Panc1 (cell line): ENCODE measurements around the gene NXF3. TPM values are rescaled to one million over a fixed set of nuclear protein-coding genes. Genes with fewer than 3 reads are reported as not detected.
"Not testable (repeated sequence)": the region's sequence is repeated elsewhere in the genome, so short reads cannot be mapped to it uniquely, and the experiment has no call there.

Experiments used
- ATAC-seq: fragments of 200-7000 bp; cut with Tn5 transposase; 2 replicates; pipeline ENCODE4 v1.9.1; 2020; ENCODE audit warnings: mild to moderate bottlenecking, moderate library complexity
- BruUV-seq: library from RNA; stranded (reverse); fragments of 400-500 nt; replicated peaks from 2 replicates; lab custom pipeline; 2021; lab: Mats Ljungman, UMichigan
- CTCF ChIA-PET: fragments of 300-600 bp; sonication (Branson Sonifier 250); formaldehyde crosslinking; loops from one replicate; lab custom pipeline; 2022; ENCODE audit warnings: antibody characterized with exemption; lab: Charles Lee
- POLR2A ChIA-PET: fragments of 300-600 bp; sonication (Branson Sonifier 250); formaldehyde crosslinking; loops from one replicate; lab custom pipeline; 2022; ENCODE audit warnings: antibody characterized with exemption; lab: Charles Lee
- DNase-seq: peaks from one replicate; pipeline ENCODE4 v3.0.0-alpha.2; 2010; ENCODE audit warnings: low read depth, low spot score
- H3K27ac ChIP-seq: 2 replicates; pipeline ENCODE4 v1.5.1; 2011; ENCODE audit warnings: mild to moderate bottlenecking, low read length, inconsistent platforms
- H3K27me3 ChIP-seq: fragments of 200-500 bp; sonication (Bioruptor generic); 2 replicates; pipeline ENCODE4 v1.6.0; 2014; ENCODE audit warnings: low read length, inconsistent platforms; ENCODE audit not compliant: control insufficient read depth, insufficient read depth
- H3K36me3 ChIP-seq: fragments of 200-500 bp; sonication (Bioruptor generic); 2 replicates; pipeline ENCODE4 v1.5.1; 2014; ENCODE audit warnings: inconsistent platforms, mild to moderate bottlenecking, low read length, moderate library complexity; ENCODE audit not compliant: control insufficient read depth, insufficient read depth
- H3K4me1 ChIP-seq: 2 replicates; pipeline ENCODE4 v1.5.1; 2011; ENCODE audit warnings: inconsistent platforms, mild to moderate bottlenecking, low read length, moderate library complexity; ENCODE audit not compliant: control insufficient read depth, insufficient read depth
- H3K4me3 ChIP-seq, 2 experiments: 2 replicates each; pipeline ENCODE4 v1.5.1; 2011 to 2012; ENCODE audit warnings: low read depth in 2 of 2, low read length in 2 of 2, mild to moderate bottlenecking in 2 of 2, inconsistent platforms in 1 of 2, moderate library complexity in 1 of 2
- H3K9me3 ChIP-seq: fragments of 200-500 bp; sonication (Bioruptor generic); 2 replicates; pipeline ENCODE4 v1.5.1; 2014; ENCODE audit warnings: low read depth, mild to moderate bottlenecking, inconsistent platforms, low read length, moderate library complexity; ENCODE audit not compliant: control insufficient read depth, insufficient read depth
- CTCF ChIP-seq: fragments of 450-650 bp; IDR thresholded peaks from 2 replicates; pipeline ENCODE4 v1.5.1; 2017; ENCODE audit warnings: mild to moderate bottlenecking
- POLR2AphosphoS5 ChIP-seq: IDR thresholded peaks from 2 replicates; pipeline ENCODE4 v1.6.1; 2012; ENCODE audit warnings: mild to moderate bottlenecking, low read depth, low read length, moderate library complexity
- REST ChIP-seq, 2 experiments: IDR thresholded peaks; 2 replicates each; pipeline ENCODE4 v1.6.1; 2011 to 2012; ENCODE audit warnings: low read depth in 2 of 2, control low read depth in 1 of 2, low read length in 1 of 2, mild to moderate bottlenecking in 1 of 2, moderate library complexity in 1 of 2; ENCODE audit not compliant: insufficient read depth in 1 of 2
- SIN3A ChIP-seq: IDR thresholded peaks from 2 replicates; pipeline ENCODE4 v1.6.1; 2012; ENCODE audit warnings: low read depth, mild to moderate bottlenecking, low read length, moderate library complexity, borderline replicate concordance; ENCODE audit not compliant: insufficient read depth
- TCF7L2 ChIP-seq: IDR thresholded peaks from 2 replicates; pipeline ENCODE4 v1.6.1; 2011; ENCODE audit warnings: mild to moderate bottlenecking, low read depth, low read length, inconsistent platforms
- in situ Hi-C: cut with HindIII; loops from 2 replicates; pipeline ENCODE4 v1.10.0; 2016; ENCODE audit warnings: low sequenced_read_pairs, low pct_unique_long_range_greater_than_20kb
- intact Hi-C: fragments of 100-400 bp; cut with micrococcal nuclease; formaldehyde crosslinking; loops from one replicate; pipeline ENCODE4 v1.10.0; 2022; ENCODE audit not compliant: unreplicated experiment
- total RNA-seq: library from RNA; stranded (reverse); gene quantifications from one replicate; pipeline ENCODE4 v1.2.1, GENCODE V29; 2021; ENCODE audit not compliant: unreplicated experiment

NXF3 gene
- total RNA-seq, 1 experiment from 2014 or later, result 0.26 TPM

- H3K27ac ChIP-seq, result no peak overlapping the region
- TF ChIP-seq TCF7L2, result no peak
- TF ChIP-seq SIN3A, result no peak
- no peak for TF ChIP-seq CTCF
- no peak for TF ChIP-seq REST (IDR thresholded peaks at IDR 0.05; ENCODE audit: insufficient read depth in 1 of 2, low read depth in 2 of 2, low read length in 1 of 2)
- no peak for TF ChIP-seq POLR2AphosphoS5
- no peaks in the 10 kb centered on the region for H3K36me3 ChIP-seq
- in situ Hi-C loops, result no loop called here
- no peaks in the 10 kb centered on the region for H3K4me1 ChIP-seq
- ChIA-PET POLR2A (interaction anchor here (0.6 kb wide), 1 partner anchor 15 kb away, joined by 6 read pairs; no protein-coding TSS in a partner anchor), CTCF (no interaction called here)
- no peak overlapping the region for H3K4me3 ChIP-seq
- intact Hi-C loops, result no loop called here
- H3K9me3 ChIP-seq, result no peaks in the 10 kb centered on the region
- BruUV-seq, result no TSS peak
- no peak for ATAC-seq
- no peak for DNase-seq
- H3K27me3 ChIP-seq, result no peaks in the 10 kb centered on the region
Measured at GRCh38 chrX:103124284-103124683, 31.3 kb upstream of the NXF3 start.

GRCh38 chrX:103120748-103121147, 27.8 kb upstream of the NXF3 start:
- H3K4me3 ChIP-seq, result no peak overlapping the region
- no peaks in the 10 kb centered on the region for H3K36me3 ChIP-seq
- ATAC-seq (no peak), DNase-seq (no peak)
- CTCF ChIA-PET, result no interaction called here
- no peaks in the 10 kb centered on the region for H3K27me3 ChIP-seq
- H3K4me1 ChIP-seq, result no peaks in the 10 kb centered on the region
- intact Hi-C loops (no loop called here), in situ Hi-C loops (no loop called here)
- TF ChIP-seq REST (IDR thresholded peaks at IDR 0.05; ENCODE audit: insufficient read depth in 1 of 2, low read depth in 2 of 2, low read length in 1 of 2), result no peak
- no peak for TF ChIP-seq POLR2AphosphoS5
- TF ChIP-seq SIN3A, result no peak
- TF ChIP-seq TCF7L2, result no peak
- no peak for TF ChIP-seq CTCF
- no peaks in the 10 kb centered on the region for H3K9me3 ChIP-seq
- no TSS peak for BruUV-seq
- POLR2A ChIA-PET, result no interaction called here
- no peak overlapping the region for H3K27ac ChIP-seq

- in situ Hi-C loops, POLR2A ChIA-PET, H3K27me3 ChIP-seq, H3K27ac ChIP-seq, H3K9me3 ChIP-seq, CTCF ChIA-PET, DNase-seq, BruUV-seq, ATAC-seq, H3K4me3 ChIP-seq, H3K36me3 ChIP-seq, intact Hi-C loops, H3K4me1 ChIP-seq: not testable (repeated sequence)
Measured at GRCh38 chrX:103116970-103117369, 24.0 kb upstream of the NXF3 start.

GRCh38 chrX:103109497-103109896, 16.6 kb upstream of the NXF3 start:
- H3K27me3 ChIP-seq, H3K27ac ChIP-seq, DNase-seq, BruUV-seq, intact Hi-C loops, H3K4me3 ChIP-seq, ATAC-seq, H3K36me3 ChIP-seq, in situ Hi-C loops, CTCF ChIA-PET, POLR2A ChIA-PET, H3K4me1 ChIP-seq, H3K9me3 ChIP-seq: not testable (repeated sequence)
